Glutamatergic neuron (in vitro differentiated cells): Measurements from ENCODE around the gene GALNT11. TPM values are rescaled to one million over a fixed set of nuclear protein-coding genes. Genes with fewer than 3 reads are reported as not detected.

Experiments used
- DNase-seq: peaks from one replicate; pipeline ENCODE4 v3.0.0; 2022
- H3K27ac Mint-ChIP-seq: one replicate; pipeline ENCODE4 v1.8.0; 2020; ENCODE audit warnings: mild to moderate bottlenecking, mixed read lengths, inconsistent platforms; ENCODE audit not compliant: unreplicated experiment
- H3K27me3 Mint-ChIP-seq: one replicate; pipeline ENCODE4 v1.8.0; 2020; ENCODE audit warnings: mild to moderate bottlenecking, moderate library complexity, mixed read lengths, inconsistent platforms; ENCODE audit not compliant: unreplicated experiment
- H3K36me3 Mint-ChIP-seq: one replicate; pipeline ENCODE4 v1.8.0; 2020; ENCODE audit warnings: mild to moderate bottlenecking, mixed read lengths, inconsistent platforms; ENCODE audit not compliant: unreplicated experiment
- H3K4me1 Mint-ChIP-seq: one replicate; pipeline ENCODE4 v1.8.0; 2020; ENCODE audit warnings: mild to moderate bottlenecking, low read depth, mixed read lengths, inconsistent platforms; ENCODE audit not compliant: unreplicated experiment
- H3K4me3 Mint-ChIP-seq: one replicate; pipeline ENCODE4 v1.8.0; 2020; ENCODE audit warnings: mild to moderate bottlenecking, mixed read lengths, inconsistent platforms; ENCODE audit not compliant: unreplicated experiment
- H3K9me3 Mint-ChIP-seq: one replicate; pipeline ENCODE4 v1.8.0; 2020; ENCODE audit warnings: mild to moderate bottlenecking, moderate library complexity, mixed read lengths, inconsistent platforms; ENCODE audit not compliant: unreplicated experiment
- CTCF ChIP-seq: fragments of 200-600 bp; sonication (generic); IDR thresholded peaks from one replicate; pipeline ENCODE4 v1.5.0; 2021; ENCODE audit not compliant: partially characterized antibody, unreplicated experiment
- total RNA-seq: library from RNA; stranded (reverse); fragmentation: NEBNext Ultra II Directional; extraction: Animal tissue kit (Norgen Biotek cat#: 25700); gene quantifications from one replicate; pipeline ENCODE4 v1.2.1, GENCODE V29; 2021; ENCODE audit not compliant: unreplicated experiment

Gene GALNT11
- total RNA-seq, 1 donor from 2014 or later: 32.7 TPM

GRCh38 chr7:152144557-152145245 lies 119.2 kb downstream of the GALNT11 start:
- peak overlapping the region; percentile 93 for H3K27ac Mint-ChIP-seq
- DNase-seq: no peak

GRCh38 chr7:152145853-152146466 lies 120.5 kb downstream of the GALNT11 start:
- no peak for DNase-seq

More at GRCh38 chr7:152144557-152145245, 119.2 kb downstream of the GALNT11 start:
- peaks cover 6% of the 10 kb centered on the region for H3K27me3 Mint-ChIP-seq
- H3K4me3 Mint-ChIP-seq: no peak overlapping the region
- peaks cover 15% of the 10 kb centered on the region for H3K4me1 Mint-ChIP-seq
- TF ChIP-seq CTCF: no peak
- H3K36me3 Mint-ChIP-seq: no peaks in the 10 kb centered on the region
- H3K9me3 Mint-ChIP-seq: peaks cover 4% of the 10 kb centered on the region

GRCh38 chr7:152148706-152149105 lies 123.2 kb downstream of the GALNT11 start:
- peaks cover 2% of the 10 kb centered on the region for H3K27me3 Mint-ChIP-seq
- H3K9me3 Mint-ChIP-seq: peaks cover 4% of the 10 kb centered on the region
- H3K4me3 Mint-ChIP-seq: no peak overlapping the region
- no peak for TF ChIP-seq CTCF
- no peaks in the 10 kb centered on the region for H3K36me3 Mint-ChIP-seq
- H3K27ac Mint-ChIP-seq: no peak overlapping the region
- no peak for DNase-seq
- H3K4me1 Mint-ChIP-seq: peaks cover 2% of the 10 kb centered on the region

More at GRCh38 chr7:152145853-152146466, 120.5 kb downstream of the GALNT11 start:
- Mint-ChIP-seq H3K4me1 (peaks cover 15% of the 10 kb centered on the region), H3K27me3 (peaks cover 5% of the 10 kb centered on the region), H3K36me3 (no peaks in the 10 kb centered on the region), H3K9me3 (no peaks in the 10 kb centered on the region), H3K27ac (peak overlapping the region; percentile 30), H3K4me3 (no peak overlapping the region)
- peak; percentile 28 for TF ChIP-seq CTCF

- no peak for DNase-seq
- H3K36me3 Mint-ChIP-seq: no peaks in the 10 kb centered on the region
- no peak overlapping the region for H3K4me3 Mint-ChIP-seq
- no peaks in the 10 kb centered on the region for H3K27me3 Mint-ChIP-seq
- peaks cover 4% of the 10 kb centered on the region for H3K9me3 Mint-ChIP-seq
- no peaks in the 10 kb centered on the region for H3K4me1 Mint-ChIP-seq
- TF ChIP-seq CTCF: no peak
- no peak overlapping the region for H3K27ac Mint-ChIP-seq
Observed at GRCh38 chr7:152149363-152149762, 123.9 kb downstream of the GALNT11 start.

- no peak for TF ChIP-seq CTCF
- peaks cover 4% of the 10 kb centered on the region for H3K9me3 Mint-ChIP-seq
- H3K4me1 Mint-ChIP-seq: no peaks in the 10 kb centered on the region
- no peaks in the 10 kb centered on the region for H3K27me3 Mint-ChIP-seq
- no peak overlapping the region for H3K4me3 Mint-ChIP-seq
- H3K27ac Mint-ChIP-seq: peak overlapping the region; percentile 14
- H3K36me3 Mint-ChIP-seq: no peaks in the 10 kb centered on the region
- no peak for DNase-seq
Observed at GRCh38 chr7:152152267-152152666, 126.8 kb downstream of the GALNT11 start.
